ENCODE results near the gene MS4A6E.
"Not testable (repeated sequence)": the region's sequence is repeated elsewhere in the genome, so short reads cannot be mapped to it uniquely, and the experiment has no call there.

Gene MS4A6E, protein sequence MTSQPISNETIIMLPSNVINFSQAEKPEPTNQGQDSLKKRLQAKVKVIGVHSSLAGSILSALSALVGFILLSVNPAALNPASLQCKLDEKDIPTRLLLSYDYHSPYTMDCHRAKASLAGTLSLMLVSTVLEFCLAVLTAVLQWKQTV

GRCh38 chr11:60326955-60327354 is at the start of gene MS4A6E:
Gene MS4A6E (plus strand): TSS chr11:60327255. CDS start chr11:60334896, 7,641 bp downstream.
- H3K36me3 ChIP-seq: no peaks in the 10 kb centered on the region
- H3K9me3 ChIP-seq (ENCODE audit: severe bottlenecking): no peaks in the 10 kb centered on the region
- DNase-seq: no peak
- H3K4me3 ChIP-seq (ENCODE audit: low read depth, low read length): no peak within 1 kb of the TSS
- H3K27me3 ChIP-seq (ENCODE audit: insufficient read depth, low read depth, severe bottlenecking): no peaks in the 10 kb centered on the region
- no peak within 1 kb of the TSS for H3K27ac ChIP-seq
- TF ChIP-seq, protein P1, sequence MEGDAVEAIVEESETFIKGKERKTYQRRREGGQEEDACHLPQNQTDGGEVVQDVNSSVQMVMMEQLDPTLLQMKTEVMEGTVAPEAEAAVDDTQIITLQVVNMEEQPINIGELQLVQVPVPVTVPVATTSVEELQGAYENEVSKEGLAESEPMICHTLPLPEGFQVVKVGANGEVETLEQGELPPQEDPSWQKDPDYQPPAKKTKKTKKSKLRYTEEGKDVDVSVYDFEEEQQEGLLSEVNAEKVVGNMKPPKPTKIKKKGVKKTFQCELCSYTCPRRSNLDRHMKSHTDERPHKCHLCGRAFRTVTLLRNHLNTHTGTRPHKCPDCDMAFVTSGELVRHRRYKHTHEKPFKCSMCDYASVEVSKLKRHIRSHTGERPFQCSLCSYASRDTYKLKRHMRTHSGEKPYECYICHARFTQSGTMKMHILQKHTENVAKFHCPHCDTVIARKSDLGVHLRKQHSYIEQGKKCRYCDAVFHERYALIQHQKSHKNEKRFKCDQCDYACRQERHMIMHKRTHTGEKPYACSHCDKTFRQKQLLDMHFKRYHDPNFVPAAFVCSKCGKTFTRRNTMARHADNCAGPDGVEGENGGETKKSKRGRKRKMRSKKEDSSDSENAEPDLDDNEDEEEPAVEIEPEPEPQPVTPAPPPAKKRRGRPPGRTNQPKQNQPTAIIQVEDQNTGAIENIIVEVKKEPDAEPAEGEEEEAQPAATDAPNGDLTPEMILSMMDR (IDR thresholded peaks at IDR 0.05; ENCODE audit: low read depth, low read length): no peak

- no peak within 1 kb of the TSS for H3K27ac ChIP-seq
- no peaks in the 10 kb centered on the region for H3K9me3 ChIP-seq (ENCODE audit: severe bottlenecking)
- no peak within 1 kb of the TSS for H3K4me3 ChIP-seq (ENCODE audit: low read depth, low read length)
- no peaks in the 10 kb centered on the region for H3K36me3 ChIP-seq
- peaks cover 2% of the 10 kb centered on the region for H3K27me3 ChIP-seq (ENCODE audit: insufficient read depth, low read depth, severe bottlenecking)
- no peak for DNase-seq
- TF ChIP-seq, protein P1 (IDR thresholded peaks at IDR 0.05; ENCODE audit: low read depth, low read length): no peak
These were observed 46.6 kb upstream of the MS4A6E start, which contains the start of gene MS4A4A for GRCh38 chr11:60280412-60280811. Gene MS4A4A (plus strand): TSS chr11:60280666. CDS start chr11:60280676, 10 bp downstream.

GRCh38 chr11:60281485-60281884 is 45.6 kb upstream of the MS4A6E start:
- no peak overlapping the region for H3K4me3 ChIP-seq (ENCODE audit: low read depth, low read length)
- H3K36me3 ChIP-seq: no peaks in the 10 kb centered on the region
- TF ChIP-seq, protein P1 (IDR thresholded peaks at IDR 0.05; ENCODE audit: low read depth, low read length): no peak
- H3K9me3 ChIP-seq (ENCODE audit: severe bottlenecking): no peaks in the 10 kb centered on the region
- peaks cover 2% of the 10 kb centered on the region for H3K27me3 ChIP-seq (ENCODE audit: insufficient read depth, low read depth, severe bottlenecking)
- DNase-seq: no peak
- no peak overlapping the region for H3K27ac ChIP-seq

DNA sequence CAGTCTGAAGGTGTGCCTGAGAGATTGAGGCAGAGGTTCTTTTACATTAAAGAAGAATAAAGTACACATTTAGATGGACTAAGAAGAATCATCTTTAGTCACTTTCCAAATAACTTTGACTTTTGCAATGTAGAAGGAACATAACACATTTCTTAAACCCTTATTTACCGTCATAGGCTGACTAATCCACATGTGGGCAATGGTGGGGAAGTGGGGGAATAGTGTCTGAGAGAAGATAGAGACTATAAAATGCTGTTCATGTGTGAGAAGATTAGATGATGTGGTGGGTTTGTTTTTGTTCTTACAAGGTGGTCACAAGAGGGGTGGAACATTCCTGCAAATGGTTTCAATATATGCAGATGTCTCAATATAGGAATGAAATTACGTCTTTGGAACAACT is 44.8 kb upstream of the MS4A6E start:
- H3K9me3 ChIP-seq (ENCODE audit: severe bottlenecking): no peaks in the 10 kb centered on the region
- no peak for DNase-seq

GRCh38 chr11:60285411-60286126 is 41.5 kb upstream of the MS4A6E start:
- H3K27ac ChIP-seq; H3K27me3 ChIP-seq (ENCODE audit: insufficient read depth, low read depth, severe bottlenecking); DNase-seq; H3K9me3 ChIP-seq (ENCODE audit: severe bottlenecking); H3K36me3 ChIP-seq; H3K4me3 ChIP-seq (ENCODE audit: low read depth, low read length): not testable (repeated sequence)

More for the DNA sequence above, 44.8 kb upstream of the MS4A6E start:
- TF ChIP-seq, protein P1 (IDR thresholded peaks at IDR 0.05; ENCODE audit: low read depth, low read length): no peak
- Histone ChIP-seq H3K4me3 (ENCODE audit: low read depth, low read length) (no peak overlapping the region), H3K27me3 (ENCODE audit: insufficient read depth, low read depth, severe bottlenecking) (peaks cover 2% of the 10 kb centered on the region), H3K36me3 (no peaks in the 10 kb centered on the region), H3K27ac (no peak overlapping the region)

DNA sequence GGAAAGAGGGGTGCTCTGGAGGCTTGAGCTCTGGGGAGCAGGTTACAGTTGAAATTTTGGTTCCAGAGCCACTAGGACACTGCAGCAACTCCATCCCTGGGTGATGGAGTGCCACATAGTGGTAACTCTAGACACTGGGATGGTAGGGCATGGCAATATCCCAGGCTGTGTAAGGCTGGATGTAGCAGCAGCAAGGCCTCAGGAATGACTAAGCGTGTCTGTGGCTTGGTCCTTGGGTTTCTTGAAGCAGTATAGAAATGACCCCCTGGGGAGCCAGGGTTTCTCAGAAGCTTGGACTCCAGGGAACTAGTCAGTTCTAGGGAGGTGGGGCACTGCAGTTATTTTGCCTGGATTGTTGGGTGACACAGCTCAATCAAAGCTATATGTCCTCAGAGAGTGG is 38.5 kb upstream of the MS4A6E start:
- Histone ChIP-seq H3K4me3 (ENCODE audit: low read depth, low read length) (no peak overlapping the region), H3K9me3 (ENCODE audit: severe bottlenecking) (no peaks in the 10 kb centered on the region), H3K36me3 (no peaks in the 10 kb centered on the region), H3K27ac (no peak overlapping the region), H3K27me3 (ENCODE audit: insufficient read depth, low read depth, severe bottlenecking) (no peaks in the 10 kb centered on the region)
- DNase-seq: no peak
- TF ChIP-seq, protein P1 (IDR thresholded peaks at IDR 0.05; ENCODE audit: low read depth, low read length): no peak

All from WERI-Rb-1 (cell line).